ENCODE data around the gene SEPTIN2.

DNA sequence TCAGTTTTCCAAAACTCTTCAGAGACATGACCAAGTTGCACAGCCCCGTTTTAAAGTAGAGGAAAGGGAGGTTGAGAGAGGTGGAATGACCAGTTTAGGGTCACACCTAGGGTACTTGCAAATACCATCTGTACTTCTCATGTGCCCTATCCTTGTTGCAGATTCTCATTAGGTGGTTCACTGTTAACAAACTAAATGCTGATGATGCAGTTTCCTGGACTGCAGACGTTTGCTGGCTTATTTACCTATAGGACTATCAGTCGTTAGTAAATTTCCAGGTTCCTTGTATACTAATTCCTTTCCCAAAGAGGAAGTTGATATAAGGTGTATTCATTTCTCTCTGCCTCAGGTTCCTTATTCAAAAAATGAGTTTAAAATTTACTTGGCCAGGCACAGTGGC, 41.8 kb downstream of the SEPTIN2 start:
- TF ChIP-seq, protein P1, sequence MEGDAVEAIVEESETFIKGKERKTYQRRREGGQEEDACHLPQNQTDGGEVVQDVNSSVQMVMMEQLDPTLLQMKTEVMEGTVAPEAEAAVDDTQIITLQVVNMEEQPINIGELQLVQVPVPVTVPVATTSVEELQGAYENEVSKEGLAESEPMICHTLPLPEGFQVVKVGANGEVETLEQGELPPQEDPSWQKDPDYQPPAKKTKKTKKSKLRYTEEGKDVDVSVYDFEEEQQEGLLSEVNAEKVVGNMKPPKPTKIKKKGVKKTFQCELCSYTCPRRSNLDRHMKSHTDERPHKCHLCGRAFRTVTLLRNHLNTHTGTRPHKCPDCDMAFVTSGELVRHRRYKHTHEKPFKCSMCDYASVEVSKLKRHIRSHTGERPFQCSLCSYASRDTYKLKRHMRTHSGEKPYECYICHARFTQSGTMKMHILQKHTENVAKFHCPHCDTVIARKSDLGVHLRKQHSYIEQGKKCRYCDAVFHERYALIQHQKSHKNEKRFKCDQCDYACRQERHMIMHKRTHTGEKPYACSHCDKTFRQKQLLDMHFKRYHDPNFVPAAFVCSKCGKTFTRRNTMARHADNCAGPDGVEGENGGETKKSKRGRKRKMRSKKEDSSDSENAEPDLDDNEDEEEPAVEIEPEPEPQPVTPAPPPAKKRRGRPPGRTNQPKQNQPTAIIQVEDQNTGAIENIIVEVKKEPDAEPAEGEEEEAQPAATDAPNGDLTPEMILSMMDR (IDR thresholded peaks at IDR 0.05): no peak
- TF ChIP-seq POLR2A (IDR thresholded peaks at IDR 0.05) (no peak), EP300 (IDR thresholded peaks at IDR 0.05) (no peak)
